Coronary artery (tissue), 2 donors: ENCODE data around the gene PCDH12.
A peak's percentile ranks its signal among the peaks of the same experiment; 100 is the strongest.
"Not testable (repeated sequence)": the region's sequence is repeated elsewhere in the genome, so short reads cannot be mapped to it uniquely, and the experiment has no call there.

ENCODE experiments used
- DNase-seq: peaks from one replicate; pipeline ENCODE4 v3.0.0-alpha.2; 2017; ENCODE audit warnings: low spot score
- H3K27ac ChIP-seq, 2 donors: fragments of 200-600 bp; sonication (generic); one replicate each; pipeline ENCODE4 v1.5.1; 2016 to 2019
- H3K4me3 ChIP-seq: fragments of 200-600 bp; sonication (generic); 2 replicates; pipeline ENCODE4 v1.5.1; 2016; ENCODE audit warnings: mild to moderate bottlenecking, moderate library complexity
- TF ChIP-seq, protein P1 (sequence below): fragments of 200-600 bp; sonication (generic); IDR thresholded peaks from one replicate; pipeline ENCODE4 v1.5.1; 2019; ENCODE audit warnings: antibody characterized with exemption

PCDH12 gene

DNA sequence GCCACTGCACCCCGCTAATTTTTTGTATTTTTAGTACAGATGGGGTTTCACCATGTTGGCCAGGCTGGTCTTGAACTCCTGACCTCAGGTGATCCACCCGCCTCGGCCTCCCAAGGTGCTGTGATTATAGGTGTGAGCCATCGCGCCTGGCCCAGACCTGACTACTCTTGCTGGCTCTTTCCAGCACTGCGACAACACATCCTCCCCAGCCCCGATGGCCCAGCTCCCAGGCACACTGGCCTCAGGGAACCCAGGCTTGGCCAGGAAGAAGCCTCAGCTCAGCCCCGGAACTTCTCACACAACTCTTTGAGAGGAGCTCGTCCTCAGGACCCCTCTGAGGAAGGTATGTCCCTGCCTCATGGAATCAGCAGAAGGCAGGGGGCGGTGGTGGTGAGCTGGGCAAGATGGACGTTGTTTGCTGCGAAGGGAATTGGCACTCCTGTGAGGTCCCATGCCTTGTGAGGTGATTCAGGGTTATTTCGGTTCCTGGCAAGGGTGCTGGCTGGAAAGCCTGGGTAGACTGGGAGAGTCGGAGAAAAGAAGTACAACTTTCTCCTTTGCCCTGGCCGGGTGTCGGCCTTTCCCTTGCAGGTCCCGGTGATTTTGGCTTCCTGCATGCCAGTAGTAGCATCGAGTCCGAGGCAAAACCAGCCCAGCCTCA, 28.5 kb downstream of the PCDH12 start:
- no peak for DNase-seq
- Histone ChIP-seq H3K4me3 (no peak overlapping the region), H3K27ac (no peak overlapping the region)
- TF ChIP-seq, protein P1, sequence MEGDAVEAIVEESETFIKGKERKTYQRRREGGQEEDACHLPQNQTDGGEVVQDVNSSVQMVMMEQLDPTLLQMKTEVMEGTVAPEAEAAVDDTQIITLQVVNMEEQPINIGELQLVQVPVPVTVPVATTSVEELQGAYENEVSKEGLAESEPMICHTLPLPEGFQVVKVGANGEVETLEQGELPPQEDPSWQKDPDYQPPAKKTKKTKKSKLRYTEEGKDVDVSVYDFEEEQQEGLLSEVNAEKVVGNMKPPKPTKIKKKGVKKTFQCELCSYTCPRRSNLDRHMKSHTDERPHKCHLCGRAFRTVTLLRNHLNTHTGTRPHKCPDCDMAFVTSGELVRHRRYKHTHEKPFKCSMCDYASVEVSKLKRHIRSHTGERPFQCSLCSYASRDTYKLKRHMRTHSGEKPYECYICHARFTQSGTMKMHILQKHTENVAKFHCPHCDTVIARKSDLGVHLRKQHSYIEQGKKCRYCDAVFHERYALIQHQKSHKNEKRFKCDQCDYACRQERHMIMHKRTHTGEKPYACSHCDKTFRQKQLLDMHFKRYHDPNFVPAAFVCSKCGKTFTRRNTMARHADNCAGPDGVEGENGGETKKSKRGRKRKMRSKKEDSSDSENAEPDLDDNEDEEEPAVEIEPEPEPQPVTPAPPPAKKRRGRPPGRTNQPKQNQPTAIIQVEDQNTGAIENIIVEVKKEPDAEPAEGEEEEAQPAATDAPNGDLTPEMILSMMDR: no peak

GRCh38 chr5:141928051-141928450, 30.0 kb downstream of the PCDH12 start:
- TF ChIP-seq, protein P1: no peak
- DNase-seq: no peak
- Histone ChIP-seq H3K27ac (no peak overlapping the region), H3K4me3 (no peak overlapping the region)

DNA sequence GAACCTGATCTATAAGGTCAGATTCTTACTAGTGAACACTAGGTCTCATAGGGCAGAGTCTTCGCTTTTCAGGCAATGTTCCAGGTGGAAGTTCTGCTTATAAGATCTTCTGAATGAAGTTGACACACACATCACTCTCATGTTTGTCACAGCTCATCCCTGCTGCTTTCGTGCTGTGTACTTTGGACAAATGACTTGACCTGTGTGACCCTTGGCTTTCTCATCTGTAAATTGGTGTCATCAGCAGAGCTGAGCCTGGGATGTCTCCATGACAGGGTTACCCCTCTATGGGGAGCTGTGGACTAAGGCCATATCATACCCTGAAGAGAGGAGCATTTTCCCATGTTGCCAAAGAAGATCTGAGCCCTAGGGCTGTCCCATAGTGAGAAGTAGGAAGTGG, 31.6 kb downstream of the PCDH12 start:
- Histone ChIP-seq H3K27ac (no peak overlapping the region), H3K4me3 (no peak overlapping the region)
- DNase-seq: no peak
- TF ChIP-seq, protein P1: no peak

DNA sequence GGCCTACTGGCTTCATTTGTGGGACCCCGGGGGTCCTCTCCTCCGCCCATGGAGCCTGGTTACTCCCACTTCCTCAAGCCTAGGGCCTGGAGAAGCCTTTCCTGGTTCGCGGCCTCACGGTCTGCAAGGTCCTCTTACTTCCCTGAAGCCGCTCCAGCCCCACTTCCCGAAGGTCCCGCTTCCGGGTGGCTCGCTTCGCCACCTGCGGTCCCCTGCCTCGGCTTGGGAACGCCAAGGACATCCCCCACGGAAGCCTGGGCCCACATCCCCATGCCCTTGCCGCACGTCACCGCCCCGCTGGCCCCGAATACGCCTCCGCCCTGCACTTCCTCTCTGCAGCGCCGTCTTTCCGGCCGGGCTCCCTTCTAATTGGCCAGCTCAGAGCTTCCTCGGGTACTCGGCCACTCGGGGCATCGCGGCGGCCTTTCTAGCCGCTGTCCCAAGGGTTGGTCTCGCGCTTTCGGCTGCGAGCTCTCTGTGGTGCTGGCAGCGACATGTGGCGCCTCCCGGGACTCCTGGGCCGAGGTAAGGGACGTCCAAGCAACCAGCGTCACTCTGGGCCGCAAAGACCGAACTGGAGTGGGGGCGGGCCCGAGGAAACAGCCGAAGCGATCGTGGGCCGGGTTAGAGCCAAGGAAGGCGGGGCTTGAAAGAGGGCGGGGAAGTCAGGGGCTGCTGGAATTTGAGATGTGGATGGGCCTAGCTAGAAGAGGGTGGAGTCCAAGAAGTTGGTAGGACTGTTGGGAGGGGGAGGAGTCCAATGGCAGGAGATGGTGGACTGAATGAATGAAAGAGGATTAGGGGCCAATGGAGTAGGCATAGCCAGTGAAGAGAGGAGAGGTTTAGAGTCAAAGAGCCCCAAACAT, 34.3 kb downstream of the PCDH12 start, which contains the start of gene DELE1:
TSS of gene DELE1 (plus strand) at position 424 of the 866 bp plus-strand sequence. CDS start at position 495, 71 bp downstream.
- TF ChIP-seq, protein P1: no peak

DNA sequence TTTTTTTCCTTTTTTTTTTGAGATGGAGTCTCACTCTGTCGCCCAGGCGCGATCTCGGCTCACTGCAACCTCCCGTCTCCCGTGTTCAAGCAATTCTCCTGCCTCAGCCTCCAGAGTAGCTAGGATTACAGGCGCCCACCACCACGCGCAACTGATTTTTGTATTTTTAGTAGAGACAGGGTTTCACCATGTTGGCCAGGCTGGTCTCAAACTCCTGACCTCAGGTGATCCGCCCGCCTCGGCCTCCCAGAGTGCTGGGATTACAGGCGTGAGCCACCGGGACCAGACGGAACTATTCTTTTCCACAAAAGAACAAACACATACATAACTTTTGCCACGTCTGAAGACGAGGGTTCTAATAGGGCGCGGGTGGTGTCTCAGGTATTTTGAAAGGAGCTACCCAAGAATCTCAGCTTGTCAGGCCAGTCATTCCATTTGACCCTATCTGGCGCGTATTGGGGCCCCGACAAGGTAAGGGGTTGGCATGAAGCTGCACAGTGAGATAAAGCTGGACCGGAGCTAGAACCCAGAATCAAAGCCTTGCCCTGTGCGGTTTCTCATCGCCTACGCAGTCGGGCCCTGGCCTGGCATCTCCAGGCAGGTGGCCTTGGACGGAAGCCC, 35.1 kb downstream of the PCDH12 start:
- peak overlapping the region; percentile 92 to 94 for H3K27ac ChIP-seq
- not testable (repeated sequence) for DNase-seq
- peak overlapping the region; percentile 79 for H3K4me3 ChIP-seq

More for the DNA sequence above, 34.3 kb downstream of the PCDH12 start, which contains the start of gene DELE1:
- Histone ChIP-seq H3K27ac (peak within 1 kb of the TSS; percentile 92 to 94), H3K4me3 (peak within 1 kb of the TSS; percentile 79)
- DNase-seq: peak; percentile 97

DNA sequence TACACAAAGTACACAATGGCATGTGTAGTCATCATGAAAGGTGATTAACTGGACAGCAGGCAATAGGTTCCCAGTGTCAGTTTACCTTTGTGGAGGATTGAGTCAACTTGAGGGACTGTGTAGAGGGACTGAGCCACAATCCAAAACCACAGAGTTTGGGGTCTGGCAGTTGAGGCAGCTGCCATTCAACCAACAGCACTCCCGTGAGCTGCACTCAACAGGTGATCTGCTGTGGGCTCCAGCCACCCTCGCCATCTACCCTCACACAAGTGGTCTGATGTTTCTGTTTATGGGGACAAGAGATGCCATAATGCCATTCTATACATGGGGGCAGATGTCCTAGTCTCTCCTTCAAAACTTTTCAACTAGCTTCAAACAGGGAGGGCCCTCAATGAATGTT, 37.2 kb downstream of the PCDH12 start:
- no peak for DNase-seq
- TF ChIP-seq, protein P1: no peak
- H3K4me3 ChIP-seq: no peak overlapping the region
- H3K27ac ChIP-seq: no peak overlapping the region
